Measurements from ENCODE around the gene TESK2. TPM values are rescaled to one million over a fixed set of nuclear protein-coding genes. Genes with fewer than 3 reads are reported as not detected.

The TESK2 gene
- polyA plus RNA-seq, 1 donor from 2014 or later = 0.51 TPM

DNA sequence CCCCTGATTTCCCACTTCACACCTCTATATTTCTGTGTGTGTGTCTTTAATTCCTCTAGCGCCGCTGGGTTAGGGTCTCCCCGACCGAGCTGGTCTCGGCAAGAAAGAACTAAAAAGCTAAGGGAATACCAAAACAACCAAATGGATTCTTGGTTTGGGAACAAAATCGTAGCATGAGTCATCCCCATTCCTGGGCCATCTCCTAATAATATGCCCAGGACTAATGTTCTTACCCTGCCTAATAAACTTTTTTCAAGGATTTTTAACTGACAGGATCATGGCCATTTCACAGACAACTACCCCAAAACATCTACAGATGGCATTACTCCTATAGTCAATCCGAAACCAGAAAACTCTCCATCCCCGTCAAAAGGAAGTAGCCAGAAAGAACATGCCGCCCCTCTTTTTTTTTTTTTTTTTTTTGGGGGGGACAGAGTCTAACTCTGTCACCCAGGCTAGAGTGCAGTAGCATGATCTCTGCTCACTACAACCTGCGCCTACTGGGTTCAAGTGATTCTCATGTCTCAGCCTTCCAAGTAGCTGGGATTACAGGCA is 168.4 kb downstream of the TESK2 start:
- H4K20me1 ChIP-seq (ENCODE audit: insufficient read depth) = no peaks in the 10 kb centered on the region
- no peaks in the 10 kb centered on the region for H3K27me3 ChIP-seq (ENCODE audit: insufficient read depth, low read depth, low read length)
- H3K9me3 ChIP-seq (ENCODE audit: low read length) = no peaks in the 10 kb centered on the region
- no peak overlapping the region for H3K4me2 ChIP-seq (ENCODE audit: low read length)
- no peaks in the 10 kb centered on the region for H3K79me2 ChIP-seq (replicated peaks; ENCODE audit: insufficient read depth, low read length)
- H3F3A ChIP-seq (ENCODE audit: insufficient read depth, low read length, poor library complexity, severe bottlenecking) = no peaks in the 10 kb centered on the region
- no peak overlapping the region for H3K27ac ChIP-seq (ENCODE audit: low read length)
- no peak overlapping the region for H3K4me3 ChIP-seq (ENCODE audit: low read length)
- H3K9me2 ChIP-seq (ENCODE audit: insufficient read depth, low read length) = no peaks in the 10 kb centered on the region
- no peak overlapping the region for H3K9ac ChIP-seq (ENCODE audit: low read length)
- no peak overlapping the region for H2AFZ ChIP-seq (ENCODE audit: low read depth, low read length)
- H3K36me3 ChIP-seq (ENCODE audit: insufficient read depth, low read length) = no peaks in the 10 kb centered on the region
- TF ChIP-seq MXI1 (conservative IDR thresholded peaks at IDR 0.05; ENCODE audit: poor library complexity, severe bottlenecking) = no peak

DNA sequence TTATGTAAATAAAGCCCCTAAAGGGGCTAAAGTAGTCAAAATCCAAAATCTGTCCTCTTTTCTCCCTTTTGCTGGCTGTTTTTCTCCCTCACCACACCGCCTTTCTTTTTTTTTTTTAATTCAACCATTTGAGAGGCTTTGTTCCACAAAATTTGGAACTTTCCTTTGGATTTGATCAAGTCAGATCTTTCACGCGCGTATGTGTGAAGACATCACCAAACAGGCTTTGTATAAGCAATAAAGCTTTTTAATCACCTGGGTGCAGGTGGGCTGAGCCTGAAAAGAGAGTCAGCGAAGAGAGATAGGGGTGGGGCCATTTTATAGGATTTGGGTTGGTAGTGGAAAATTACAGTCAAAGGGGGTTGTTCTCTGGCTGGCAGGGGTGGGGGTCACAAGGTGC is 169.5 kb downstream of the TESK2 start:
- Histone ChIP-seq H3F3A (ENCODE audit: insufficient read depth, low read length, poor library complexity, severe bottlenecking) (no peaks in the 10 kb centered on the region), H3K9me3 (ENCODE audit: low read length) (no peaks in the 10 kb centered on the region), H3K4me3 (ENCODE audit: low read length) (no peak overlapping the region), H3K9me2 (ENCODE audit: insufficient read depth, low read length) (no peaks in the 10 kb centered on the region), H3K27ac (ENCODE audit: low read length) (no peak overlapping the region), H3K9ac (ENCODE audit: low read length) (no peak overlapping the region), H4K20me1 (ENCODE audit: insufficient read depth) (no peaks in the 10 kb centered on the region), H3K79me2 (replicated peaks; ENCODE audit: insufficient read depth, low read length) (no peaks in the 10 kb centered on the region), H3K4me2 (ENCODE audit: low read length) (no peak overlapping the region), H3K27me3 (ENCODE audit: insufficient read depth, low read depth, low read length) (no peaks in the 10 kb centered on the region), H2AFZ (ENCODE audit: low read depth, low read length) (no peak overlapping the region), H3K36me3 (ENCODE audit: insufficient read depth, low read length) (no peaks in the 10 kb centered on the region)
- TF ChIP-seq POLR2AphosphoS5 (IDR thresholded peaks at IDR 0.05) = no peak
- TF ChIP-seq SMC3 (conservative IDR thresholded peaks at IDR 0.05; ENCODE audit: poor library complexity) = no peak
- no peak for TF ChIP-seq MXI1 (conservative IDR thresholded peaks at IDR 0.05; ENCODE audit: poor library complexity, severe bottlenecking)
- TF ChIP-seq EZH2 (IDR thresholded peaks at IDR 0.05; ENCODE audit: borderline replicate concordance, insufficient read depth, low read length, poor library complexity, severe bottlenecking) = no peak
- no peak for TF ChIP-seq TAF1 (IDR thresholded peaks at IDR 0.05; ENCODE audit: low read depth)
- TF ChIP-seq RAD21 (conservative IDR thresholded peaks at IDR 0.05) = no peak

DNA sequence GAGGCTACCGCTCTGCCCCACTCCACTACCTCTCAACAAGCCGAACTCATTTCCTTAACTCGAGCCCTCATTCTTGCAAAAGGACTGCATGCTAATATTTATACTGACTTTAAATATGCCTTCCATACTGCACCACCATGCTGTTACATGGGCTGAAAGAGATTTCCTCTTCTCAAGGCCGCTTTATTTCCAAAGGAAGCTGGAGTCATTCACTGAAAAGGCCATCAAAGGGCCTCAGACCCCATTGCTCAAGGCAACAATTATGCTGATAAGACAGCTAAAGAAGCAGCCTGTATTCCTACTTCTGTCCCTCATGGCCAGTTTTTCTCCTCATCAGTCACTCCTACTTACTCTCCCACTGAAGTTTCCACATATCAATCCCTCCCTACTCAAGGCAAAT is 171.2 kb downstream of the TESK2 start:
- no peak overlapping the region for H3K27ac ChIP-seq (ENCODE audit: low read length)
- H3K27me3 ChIP-seq (ENCODE audit: insufficient read depth, low read depth, low read length) = no peaks in the 10 kb centered on the region
- no peak overlapping the region for H2AFZ ChIP-seq (ENCODE audit: low read depth, low read length)
- no peaks in the 10 kb centered on the region for H4K20me1 ChIP-seq (ENCODE audit: insufficient read depth)
- no peaks in the 10 kb centered on the region for H3K36me3 ChIP-seq (ENCODE audit: insufficient read depth, low read length)
- no peaks in the 10 kb centered on the region for H3K9me2 ChIP-seq (ENCODE audit: insufficient read depth, low read length)
- H3K4me3 ChIP-seq (ENCODE audit: low read length) = no peak overlapping the region
- no peaks in the 10 kb centered on the region for H3F3A ChIP-seq (ENCODE audit: insufficient read depth, low read length, poor library complexity, severe bottlenecking)
- no peak for TF ChIP-seq POLR2AphosphoS5 (IDR thresholded peaks at IDR 0.05)
- TF ChIP-seq RAD21 (conservative IDR thresholded peaks at IDR 0.05) = no peak
- no peak overlapping the region for H3K9ac ChIP-seq (ENCODE audit: low read length)
- no peak overlapping the region for H3K4me2 ChIP-seq (ENCODE audit: low read length)
- H3K9me3 ChIP-seq (ENCODE audit: low read length) = no peaks in the 10 kb centered on the region
- H3K79me2 ChIP-seq (replicated peaks; ENCODE audit: insufficient read depth, low read length) = no peaks in the 10 kb centered on the region

DNA sequence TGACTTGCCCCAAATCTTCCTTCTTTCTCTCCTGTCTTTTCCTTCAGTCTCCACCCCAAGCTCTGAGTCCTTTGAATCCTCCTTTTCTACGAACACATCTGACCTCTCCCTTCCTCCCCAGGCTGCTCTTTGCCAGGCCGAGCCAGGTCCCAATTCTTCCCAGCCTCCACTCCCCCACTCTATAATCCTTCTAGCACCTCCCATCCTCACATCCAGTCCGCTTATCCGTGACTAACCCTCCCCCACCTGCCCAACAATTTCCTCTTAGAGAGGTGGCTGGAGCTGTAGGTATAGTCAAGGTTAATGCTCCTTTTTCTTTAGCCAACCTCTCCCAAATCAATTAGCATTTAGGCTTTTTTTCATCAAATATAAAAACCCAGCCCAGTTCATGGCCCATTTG is 173.8 kb downstream of the TESK2 start:
- Histone ChIP-seq H2AFZ (ENCODE audit: low read depth, low read length) (no peak overlapping the region), H3F3A (ENCODE audit: insufficient read depth, low read length, poor library complexity, severe bottlenecking) (no peaks in the 10 kb centered on the region), H3K27me3 (ENCODE audit: insufficient read depth, low read depth, low read length) (no peaks in the 10 kb centered on the region), H3K9me3 (ENCODE audit: low read length) (no peaks in the 10 kb centered on the region), H3K27ac (ENCODE audit: low read length) (no peak overlapping the region), H4K20me1 (ENCODE audit: insufficient read depth) (no peaks in the 10 kb centered on the region), H3K4me3 (ENCODE audit: low read length) (no peak overlapping the region), H3K36me3 (ENCODE audit: insufficient read depth, low read length) (no peaks in the 10 kb centered on the region), H3K9ac (ENCODE audit: low read length) (no peak overlapping the region), H3K4me2 (ENCODE audit: low read length) (no peak overlapping the region), H3K9me2 (ENCODE audit: insufficient read depth, low read length) (no peaks in the 10 kb centered on the region), H3K79me2 (replicated peaks; ENCODE audit: insufficient read depth, low read length) (no peaks in the 10 kb centered on the region)
- no peak for TF ChIP-seq MXI1 (conservative IDR thresholded peaks at IDR 0.05; ENCODE audit: poor library complexity, severe bottlenecking)
- TF ChIP-seq SMC3 (conservative IDR thresholded peaks at IDR 0.05; ENCODE audit: poor library complexity) = no peak
- TF ChIP-seq POLR2AphosphoS5 (IDR thresholded peaks at IDR 0.05) = no peak
- TF ChIP-seq EZH2 (IDR thresholded peaks at IDR 0.05; ENCODE audit: borderline replicate concordance, insufficient read depth, low read length, poor library complexity, severe bottlenecking) = no peak
- TF ChIP-seq, protein P1, sequence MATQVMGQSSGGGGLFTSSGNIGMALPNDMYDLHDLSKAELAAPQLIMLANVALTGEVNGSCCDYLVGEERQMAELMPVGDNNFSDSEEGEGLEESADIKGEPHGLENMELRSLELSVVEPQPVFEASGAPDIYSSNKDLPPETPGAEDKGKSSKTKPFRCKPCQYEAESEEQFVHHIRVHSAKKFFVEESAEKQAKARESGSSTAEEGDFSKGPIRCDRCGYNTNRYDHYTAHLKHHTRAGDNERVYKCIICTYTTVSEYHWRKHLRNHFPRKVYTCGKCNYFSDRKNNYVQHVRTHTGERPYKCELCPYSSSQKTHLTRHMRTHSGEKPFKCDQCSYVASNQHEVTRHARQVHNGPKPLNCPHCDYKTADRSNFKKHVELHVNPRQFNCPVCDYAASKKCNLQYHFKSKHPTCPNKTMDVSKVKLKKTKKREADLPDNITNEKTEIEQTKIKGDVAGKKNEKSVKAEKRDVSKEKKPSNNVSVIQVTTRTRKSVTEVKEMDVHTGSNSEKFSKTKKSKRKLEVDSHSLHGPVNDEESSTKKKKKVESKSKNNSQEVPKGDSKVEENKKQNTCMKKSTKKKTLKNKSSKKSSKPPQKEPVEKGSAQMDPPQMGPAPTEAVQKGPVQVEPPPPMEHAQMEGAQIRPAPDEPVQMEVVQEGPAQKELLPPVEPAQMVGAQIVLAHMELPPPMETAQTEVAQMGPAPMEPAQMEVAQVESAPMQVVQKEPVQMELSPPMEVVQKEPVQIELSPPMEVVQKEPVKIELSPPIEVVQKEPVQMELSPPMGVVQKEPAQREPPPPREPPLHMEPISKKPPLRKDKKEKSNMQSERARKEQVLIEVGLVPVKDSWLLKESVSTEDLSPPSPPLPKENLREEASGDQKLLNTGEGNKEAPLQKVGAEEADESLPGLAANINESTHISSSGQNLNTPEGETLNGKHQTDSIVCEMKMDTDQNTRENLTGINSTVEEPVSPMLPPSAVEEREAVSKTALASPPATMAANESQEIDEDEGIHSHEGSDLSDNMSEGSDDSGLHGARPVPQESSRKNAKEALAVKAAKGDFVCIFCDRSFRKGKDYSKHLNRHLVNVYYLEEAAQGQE (IDR thresholded peaks at IDR 0.05; ENCODE audit: borderline replicate concordance) = no peak
- no peak for TF ChIP-seq EP300 (conservative IDR thresholded peaks at IDR 0.05; ENCODE audit: poor library complexity, severe bottlenecking)
- TF ChIP-seq, protein P2, sequence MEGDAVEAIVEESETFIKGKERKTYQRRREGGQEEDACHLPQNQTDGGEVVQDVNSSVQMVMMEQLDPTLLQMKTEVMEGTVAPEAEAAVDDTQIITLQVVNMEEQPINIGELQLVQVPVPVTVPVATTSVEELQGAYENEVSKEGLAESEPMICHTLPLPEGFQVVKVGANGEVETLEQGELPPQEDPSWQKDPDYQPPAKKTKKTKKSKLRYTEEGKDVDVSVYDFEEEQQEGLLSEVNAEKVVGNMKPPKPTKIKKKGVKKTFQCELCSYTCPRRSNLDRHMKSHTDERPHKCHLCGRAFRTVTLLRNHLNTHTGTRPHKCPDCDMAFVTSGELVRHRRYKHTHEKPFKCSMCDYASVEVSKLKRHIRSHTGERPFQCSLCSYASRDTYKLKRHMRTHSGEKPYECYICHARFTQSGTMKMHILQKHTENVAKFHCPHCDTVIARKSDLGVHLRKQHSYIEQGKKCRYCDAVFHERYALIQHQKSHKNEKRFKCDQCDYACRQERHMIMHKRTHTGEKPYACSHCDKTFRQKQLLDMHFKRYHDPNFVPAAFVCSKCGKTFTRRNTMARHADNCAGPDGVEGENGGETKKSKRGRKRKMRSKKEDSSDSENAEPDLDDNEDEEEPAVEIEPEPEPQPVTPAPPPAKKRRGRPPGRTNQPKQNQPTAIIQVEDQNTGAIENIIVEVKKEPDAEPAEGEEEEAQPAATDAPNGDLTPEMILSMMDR (IDR thresholded peaks at IDR 0.05; ENCODE audit: poor library complexity, severe bottlenecking) = no peak
- TF ChIP-seq TAF1 (IDR thresholded peaks at IDR 0.05; ENCODE audit: low read depth) = no peak
- no peak for TF ChIP-seq RAD21 (conservative IDR thresholded peaks at IDR 0.05)

Measured in neural cell (in vitro differentiated cells).